SH-SY5Y (cell line): ENCODE measurements around the gene PARN.

Experiments used
- GATA2 ChIP-seq: IDR thresholded peaks from 2 replicates; pipeline ENCODE4 v1.6.1; 2011; ENCODE audit warnings: mild to moderate bottlenecking, low read depth, low read length
- GATA3 ChIP-seq: IDR thresholded peaks from 2 replicates; pipeline ENCODE4 v1.6.1; 2011; ENCODE audit warnings: low read depth, mild to moderate bottlenecking, low read length, moderate library complexity

PARN gene

GRCh38 chr16:14445937-14446715 is 183.9 kb downstream of the PARN start:
- TF ChIP-seq GATA3, result no peak

GRCh38 chr16:14444979-14445810 is 184.9 kb downstream of the PARN start:
- TF ChIP-seq GATA3 (no peak), GATA2 (no peak)

- TF ChIP-seq GATA2, result no peak
- TF ChIP-seq GATA3, result no peak
These were observed 191.8 kb downstream of the PARN start for GRCh38 chr16:14438256-14438655.

- no peak for TF ChIP-seq GATA3
- TF ChIP-seq GATA2, result no peak
These were observed 192.6 kb downstream of the PARN start for GRCh38 chr16:14437426-14437825.

- TF ChIP-seq GATA2 (no peak), GATA3 (no peak)
These were observed 193.6 kb downstream of the PARN start for GRCh38 chr16:14436401-14436955.

GRCh38 chr16:14434860-14435259 is 195.2 kb downstream of the PARN start:
- no peak for TF ChIP-seq GATA2
- no peak for TF ChIP-seq GATA3

- TF ChIP-seq GATA3, result no peak
- no peak for TF ChIP-seq GATA2
These were observed 202.0 kb downstream of the PARN start for GRCh38 chr16:14428043-14428442.

GRCh38 chr16:14427371-14427948 is 202.6 kb downstream of the PARN start:
- TF ChIP-seq GATA3 (no peak), GATA2 (no peak)

- TF ChIP-seq GATA2, result no peak
- no peak for TF ChIP-seq GATA3
These were observed 205.5 kb downstream of the PARN start for GRCh38 chr16:14424595-14424994.

GRCh38 chr16:14423344-14423743 is 206.7 kb downstream of the PARN start:
- no peak for TF ChIP-seq GATA2
- TF ChIP-seq GATA3, result no peak

- TF ChIP-seq GATA2 (no peak), GATA3 (no peak)
These were observed 209.2 kb downstream of the PARN start for GRCh38 chr16:14420721-14421488.

- no peak for TF ChIP-seq GATA3
- TF ChIP-seq GATA2, result no peak
These were observed 210.2 kb downstream of the PARN start for GRCh38 chr16:14419817-14420216.

- TF ChIP-seq GATA2 (no peak), GATA3 (no peak)
These were observed 211.2 kb downstream of the PARN start for GRCh38 chr16:14418795-14419225.
